Posterior cingulate gyrus (tissue), 11 donors: ENCODE results near the gene POLR3K.
"Not testable (repeated sequence)": the region's sequence is repeated elsewhere in the genome, so short reads cannot be mapped to it uniquely, and the experiment has no call there.

Experiments used
- DNase-seq, 10 donors: peaks; one replicate each; pipeline versions ENCODE4 v3.0.0 to v3.0.0-alpha.2; 2020 to 2021; ENCODE audit warnings: mixed read lengths in 3 of 10
- intact Hi-C: fragments of 100-400 bp; cut with DNase I; formaldehyde crosslinking; loops from one replicate; pipeline ENCODE4 v1.15.1; 2023

Gene POLR3K

DNA sequence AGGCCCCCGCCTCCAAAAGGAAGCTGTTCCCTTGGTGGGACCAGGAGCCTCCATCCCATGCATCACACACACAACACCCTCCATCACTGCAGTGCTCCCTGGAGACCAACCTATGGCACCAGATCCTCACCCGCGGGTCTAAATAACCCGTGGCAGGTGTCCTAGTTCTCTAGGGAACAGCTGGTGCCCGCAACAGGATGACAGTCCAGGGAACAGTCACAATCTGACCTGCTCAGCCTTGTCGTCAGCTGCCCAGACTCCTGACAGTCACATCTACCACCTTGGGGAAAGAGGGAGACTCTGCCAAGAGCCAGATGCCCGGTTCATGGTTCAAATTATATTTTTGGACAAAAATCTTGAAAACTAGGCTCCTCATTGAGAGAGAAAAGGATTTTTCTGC lies 22.8 kb downstream of the POLR3K start:
- intact Hi-C loops, DNase-seq: not testable (repeated sequence)

DNA sequence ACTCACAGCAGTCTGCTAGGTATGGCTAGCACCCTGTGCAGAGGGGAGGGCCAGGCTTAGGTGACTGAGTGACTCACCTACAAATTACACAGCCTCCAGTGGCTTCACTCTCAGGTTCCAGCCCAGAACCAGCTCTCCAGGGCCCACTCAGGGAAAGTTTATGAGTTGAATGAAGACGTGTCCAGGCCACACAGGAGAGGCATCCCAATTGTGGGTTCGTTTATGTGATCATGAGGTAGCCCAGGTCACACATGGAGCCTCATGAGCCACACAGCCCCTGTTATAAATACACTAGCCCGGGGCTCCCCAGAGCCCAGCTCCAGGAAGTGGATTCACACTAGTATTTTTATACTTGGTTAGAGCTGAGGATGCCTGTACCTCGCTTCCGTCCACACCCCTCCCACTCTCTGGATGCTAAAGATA lies 27.5 kb downstream of the POLR3K start:
- DNase-seq, intact Hi-C loops: not testable (repeated sequence)

DNA sequence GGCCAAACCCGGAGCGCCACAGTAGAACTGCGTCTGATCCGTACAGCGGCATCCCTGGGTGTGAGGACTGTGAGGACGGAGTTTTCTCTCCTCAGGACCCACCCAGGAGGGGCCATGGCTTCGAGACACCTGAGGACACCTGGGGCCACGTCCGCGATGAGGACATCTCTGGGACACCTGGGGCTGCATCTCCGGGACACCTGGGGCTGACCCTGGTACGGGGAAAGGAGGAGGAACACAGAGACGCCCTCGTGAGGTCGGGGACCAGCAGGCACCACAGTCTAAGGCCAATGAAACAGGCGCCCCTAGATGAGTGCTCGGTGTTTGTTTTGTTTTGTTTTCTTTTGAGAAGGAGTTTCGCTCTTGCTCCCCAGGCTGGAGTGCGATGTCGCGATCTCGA lies 29.3 kb downstream of the POLR3K start:
- peak in 1 of 10 donors; percentile 11 for DNase-seq
- intact Hi-C loops = not testable (repeated sequence)

DNA sequence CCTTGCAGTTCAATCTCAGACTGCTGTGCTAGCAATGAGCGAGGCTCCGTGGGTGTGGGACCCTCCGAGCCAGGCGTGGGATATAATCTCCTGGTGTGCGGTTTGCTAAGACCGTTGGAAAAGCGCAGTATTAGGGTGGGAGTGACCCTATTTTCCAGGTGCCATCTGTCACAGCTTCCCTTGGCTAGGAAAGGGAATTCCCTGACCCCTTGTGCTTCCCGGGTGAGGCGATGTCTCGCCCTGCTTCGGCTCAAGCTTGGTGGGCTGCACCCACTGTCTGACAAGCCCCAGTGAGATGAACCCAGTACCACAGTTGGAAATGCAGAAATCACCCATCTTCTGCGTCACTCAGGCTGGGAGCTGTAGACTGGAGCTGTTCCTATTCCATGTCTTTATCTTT lies 32.5 kb downstream of the POLR3K start:
- not testable (repeated sequence) for DNase-seq

DNA sequence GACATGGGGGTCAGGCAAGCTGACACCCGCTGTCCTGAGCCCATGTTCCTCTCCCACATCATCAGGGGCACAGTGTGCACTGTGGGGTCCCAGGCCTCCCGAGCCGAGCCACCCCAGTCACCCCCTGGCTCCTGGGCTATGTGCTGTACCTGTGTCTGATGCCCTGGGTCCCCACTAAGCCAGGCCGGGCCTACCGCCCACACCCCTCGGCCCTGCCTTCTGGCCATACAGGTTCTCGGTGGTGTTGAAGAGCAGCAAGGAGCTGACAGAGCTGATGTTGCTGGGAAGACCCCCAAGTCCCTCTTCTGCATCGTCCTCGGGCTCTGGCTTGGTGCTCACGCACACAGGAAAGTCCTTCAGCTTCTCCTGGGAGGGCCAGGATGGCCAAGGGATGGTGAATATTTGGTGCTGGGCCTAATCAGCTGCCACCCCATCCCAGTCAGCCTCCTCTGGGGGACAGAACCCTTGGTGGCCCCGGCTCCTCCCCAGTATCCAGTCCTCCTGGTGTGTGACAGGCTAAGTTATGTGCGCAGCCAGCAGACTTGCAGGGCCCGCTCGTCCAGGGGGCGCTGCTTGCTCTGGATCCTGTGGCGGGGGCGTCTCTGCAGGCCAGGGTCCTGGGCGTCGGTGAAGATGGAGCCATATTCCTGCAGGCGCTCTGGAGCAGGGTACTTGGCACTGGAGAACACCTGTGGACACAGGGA lies 36.2 kb downstream of the POLR3K start:
- DNase-seq = peak in 1 of 10 donors; percentile 61
- intact Hi-C loops = not testable (repeated sequence)

More for the DNA sequence above, 32.5 kb downstream of the POLR3K start:
- intact Hi-C loops = not testable (repeated sequence)

DNA sequence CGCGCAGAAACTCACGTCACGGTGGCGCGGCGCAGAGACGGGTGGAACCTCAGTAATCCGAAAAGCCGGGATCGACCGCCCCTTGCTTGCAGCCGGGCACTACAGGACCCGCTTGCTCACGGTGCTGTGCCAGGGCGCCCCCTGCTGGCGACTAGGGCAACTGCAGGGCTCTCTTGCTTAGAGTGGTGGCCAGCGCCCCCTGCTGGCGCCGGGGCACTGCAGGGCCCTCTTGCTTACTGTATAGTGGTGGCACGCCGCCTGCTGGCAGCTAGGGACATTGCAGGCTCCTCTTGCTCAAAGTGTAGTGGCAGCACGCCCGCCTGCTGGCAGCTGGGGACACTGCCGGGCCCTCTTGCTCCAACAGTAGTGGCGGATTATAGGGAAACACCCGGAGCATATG lies 42.6 kb downstream of the POLR3K start:
- intact Hi-C loops = not testable (repeated sequence)

DNA sequence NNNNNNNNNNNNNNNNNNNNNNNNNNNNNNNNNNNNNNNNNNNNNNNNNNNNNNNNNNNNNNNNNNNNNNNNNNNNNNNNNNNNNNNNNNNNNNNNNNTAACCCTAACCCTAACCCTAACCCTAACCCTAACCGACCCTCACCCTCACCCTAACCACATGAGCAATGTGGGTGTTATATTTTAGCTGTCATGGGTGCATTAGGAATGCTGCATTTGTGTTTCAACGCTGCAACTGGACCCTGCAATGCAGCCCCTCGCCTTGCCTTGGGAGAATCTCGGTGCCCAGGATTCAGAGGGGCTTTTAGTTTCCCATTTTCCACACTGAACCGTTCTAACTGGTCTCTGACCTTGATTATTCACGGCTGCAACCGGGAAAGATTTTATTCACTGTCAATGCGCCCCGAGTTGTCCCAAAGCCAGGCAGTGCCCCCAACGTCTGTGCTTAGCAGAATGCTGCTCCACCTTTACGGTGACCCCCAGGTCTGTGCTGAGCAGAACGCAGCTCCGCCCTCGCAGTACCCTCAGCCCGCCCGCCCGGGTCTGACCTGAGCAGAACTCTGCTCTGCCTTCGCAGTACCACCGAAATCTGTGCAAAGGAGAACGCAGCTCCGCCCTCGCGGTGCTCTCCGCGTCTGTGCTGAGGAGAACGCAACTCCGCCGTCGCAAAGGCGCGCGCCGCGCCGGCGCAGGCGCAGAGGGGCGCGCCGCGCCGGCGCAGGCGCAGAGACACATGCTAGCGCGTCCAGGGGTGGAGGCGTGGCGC lies 43.3 kb downstream of the POLR3K start:
- intact Hi-C loops = no loop called here
- peak in 3 of 10 donors; percentile 51 to 86 (median 68) for DNase-seq

More for the DNA sequence above, 42.6 kb downstream of the POLR3K start:
- DNase-seq = peak; percentile 89 to 99 (median 94)
